Mononuclear cell (primary cell): Measurements from ENCODE around the gene DOCK2. TPM values are rescaled to one million over a fixed set of nuclear protein-coding genes. Genes with fewer than 3 reads are reported as not detected.

Source experiments
- H3K27me3 ChIP-seq: 2 replicates; pipeline ENCODE4 v1.6.0; 2011; ENCODE audit warnings: low read length, control low read depth; ENCODE audit not compliant: insufficient read depth
- H3K4me1 ChIP-seq: 2 replicates; pipeline ENCODE4 v1.5.1; 2011; ENCODE audit warnings: mild to moderate bottlenecking, low read length, control low read depth; ENCODE audit not compliant: insufficient read depth
- H3K4me3 ChIP-seq: 2 replicates; pipeline ENCODE4 v1.5.1; 2011; ENCODE audit warnings: mild to moderate bottlenecking, low read length, moderate library complexity
- H3K9me3 ChIP-seq: 2 replicates; pipeline ENCODE4 v1.5.1; 2011; ENCODE audit warnings: low read depth, mild to moderate bottlenecking, control low read depth, low read length
- total RNA-seq: library from RNA; depleted of rRNA; stranded (reverse); fragments of >200 nt; gene quantifications from one replicate; pipeline ENCODE4 v1.2.3, GENCODE V29; 2012

Gene DOCK2
- total RNA-seq, 1 donor, result 244 TPM

GRCh38 chr5:169629847-169630548, 7.1 kb upstream of the DOCK2 start:
- Histone ChIP-seq H3K9me3 (no peaks in the 10 kb centered on the region), H3K4me1 (no peaks in the 10 kb centered on the region), H3K27me3 (no peaks in the 10 kb centered on the region), H3K4me3 (no peak overlapping the region)

DNA sequence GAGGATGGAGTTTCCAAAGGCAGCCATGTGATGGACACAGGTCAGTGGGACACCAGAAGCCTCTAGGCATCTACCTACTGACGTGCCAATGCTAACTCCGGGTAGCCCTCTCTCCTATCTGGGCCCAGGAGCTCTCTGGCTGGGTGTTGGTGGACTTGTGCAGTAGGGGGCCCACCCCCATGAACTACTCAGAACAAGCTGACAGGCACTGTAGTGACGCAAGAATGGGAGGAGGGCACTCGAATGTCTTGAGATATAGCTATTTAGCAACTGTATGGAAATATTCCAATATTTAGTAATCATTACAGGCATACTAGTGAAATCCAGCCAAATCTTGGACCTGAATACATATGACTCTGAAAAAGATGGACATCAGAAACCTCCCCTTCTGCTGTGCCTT, 5.7 kb upstream of the DOCK2 start:
- H3K27me3 ChIP-seq, result no peaks in the 10 kb centered on the region
- peaks cover 5% of the 10 kb centered on the region for H3K4me1 ChIP-seq
- H3K9me3 ChIP-seq, result no peaks in the 10 kb centered on the region
- H3K4me3 ChIP-seq, result no peak overlapping the region

- H3K27me3 ChIP-seq, result no peaks in the 10 kb centered on the region
- no peak overlapping the region for H3K4me3 ChIP-seq
- no peaks in the 10 kb centered on the region for H3K9me3 ChIP-seq
- peaks cover 13% of the 10 kb centered on the region for H3K4me1 ChIP-seq
These were observed 4.1 kb upstream of the DOCK2 start for GRCh38 chr5:169632946-169633345.

- no peaks in the 10 kb centered on the region for H3K27me3 ChIP-seq
- H3K4me3 ChIP-seq, result no peak overlapping the region
- H3K4me1 ChIP-seq, result peaks cover 30% of the 10 kb centered on the region
- H3K9me3 ChIP-seq, result no peaks in the 10 kb centered on the region
These were observed 2.5 kb upstream of the DOCK2 start for GRCh38 chr5:169634606-169635005.

GRCh38 chr5:169635936-169636335, 1.1 kb upstream of the DOCK2 start:
- Histone ChIP-seq H3K9me3 (no peaks in the 10 kb centered on the region), H3K4me1 (peaks cover 42% of the 10 kb centered on the region), H3K4me3 (no peak overlapping the region), H3K27me3 (no peaks in the 10 kb centered on the region)

GRCh38 chr5:169636477-169637084, 494 bp upstream of the DOCK2 start:
- Histone ChIP-seq H3K9me3 (no peaks in the 10 kb centered on the region), H3K27me3 (no peaks in the 10 kb centered on the region), H3K4me3 (peak overlapping the region; percentile 74), H3K4me1 (peaks cover 48% of the 10 kb centered on the region)

- Histone ChIP-seq H3K4me3 (peak overlapping the region; percentile 74), H3K27me3 (no peaks in the 10 kb centered on the region), H3K4me1 (peaks cover 59% of the 10 kb centered on the region), H3K9me3 (no peaks in the 10 kb centered on the region)
These were observed 560 bp downstream of the DOCK2 start for GRCh38 chr5:169637549-169638121.

DNA sequence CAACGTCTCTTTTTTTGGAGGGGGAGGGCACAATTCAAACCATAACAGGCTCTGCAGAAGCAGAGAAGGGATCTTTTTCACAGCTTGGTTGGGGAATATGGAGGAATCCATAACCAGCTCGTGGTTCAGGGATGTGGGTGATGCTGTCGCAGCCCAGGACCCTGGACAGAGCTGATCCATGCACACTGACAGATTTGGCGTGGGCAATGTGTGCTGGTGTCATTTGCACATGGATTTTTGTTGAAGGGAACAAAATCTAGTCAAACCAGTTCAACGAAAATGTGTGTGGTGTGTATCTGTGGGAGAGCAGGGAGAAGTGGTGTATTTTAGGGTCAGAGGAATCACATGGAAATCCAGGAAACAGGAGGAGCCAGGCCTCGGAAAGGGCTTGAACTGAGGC, 4.2 kb downstream of the DOCK2 start:
- Histone ChIP-seq H3K4me3 (no peak overlapping the region), H3K27me3 (no peaks in the 10 kb centered on the region), H3K4me1 (peaks cover 74% of the 10 kb centered on the region), H3K9me3 (no peaks in the 10 kb centered on the region)

DNA sequence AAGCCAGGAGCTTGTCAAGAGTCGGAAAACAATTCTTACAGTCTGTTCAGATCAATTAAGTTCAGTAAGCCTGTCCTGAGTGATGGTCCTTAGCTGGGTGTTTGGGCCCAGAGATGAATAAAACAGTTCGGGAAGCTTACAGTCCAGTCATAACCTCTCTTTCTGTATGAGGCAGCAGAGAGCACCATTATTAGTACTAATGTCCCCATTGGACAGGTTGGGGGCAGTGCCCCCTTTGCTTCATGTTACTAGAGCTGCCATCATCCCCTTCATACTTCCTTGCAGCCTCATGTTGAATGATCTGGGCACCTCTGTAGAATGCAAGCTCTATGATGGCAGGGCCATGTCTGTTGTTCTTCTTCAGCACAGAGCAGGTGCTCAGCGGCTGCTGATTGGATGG, 9.8 kb downstream of the DOCK2 start:
- Histone ChIP-seq H3K4me1 (peaks cover 83% of the 10 kb centered on the region), H3K9me3 (no peaks in the 10 kb centered on the region), H3K4me3 (no peak overlapping the region), H3K27me3 (no peaks in the 10 kb centered on the region)

DNA sequence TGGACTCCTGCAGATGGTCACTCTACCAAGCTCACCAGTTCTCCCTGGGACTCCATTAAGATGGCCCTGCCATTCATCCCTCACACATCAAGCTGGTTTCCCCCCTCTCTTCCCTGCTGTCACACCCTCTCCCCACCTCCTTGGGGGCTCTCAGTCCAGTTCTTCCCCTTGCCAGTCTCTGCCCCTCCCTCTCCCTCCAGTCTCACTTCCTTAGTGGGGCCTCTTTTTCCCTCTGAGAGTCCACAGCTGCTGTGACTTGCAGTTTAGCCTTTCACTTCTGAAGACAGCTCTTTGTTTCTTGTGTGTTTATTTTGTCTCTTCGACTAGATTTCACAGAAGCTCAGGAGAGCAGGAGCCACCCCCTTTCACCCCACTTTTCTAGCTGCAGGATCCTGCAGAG, 10.5 kb downstream of the DOCK2 start:
- H3K4me3 ChIP-seq, result no peak overlapping the region

GRCh38 chr5:169648725-169649310, 11.7 kb downstream of the DOCK2 start:
- no peaks in the 10 kb centered on the region for H3K27me3 ChIP-seq
- peaks cover 83% of the 10 kb centered on the region for H3K4me1 ChIP-seq
- no peak overlapping the region for H3K4me3 ChIP-seq
- no peaks in the 10 kb centered on the region for H3K9me3 ChIP-seq

More for the DNA sequence above, 10.5 kb downstream of the DOCK2 start:
- Histone ChIP-seq H3K9me3 (no peaks in the 10 kb centered on the region), H3K4me1 (peaks cover 83% of the 10 kb centered on the region), H3K27me3 (no peaks in the 10 kb centered on the region)

DNA sequence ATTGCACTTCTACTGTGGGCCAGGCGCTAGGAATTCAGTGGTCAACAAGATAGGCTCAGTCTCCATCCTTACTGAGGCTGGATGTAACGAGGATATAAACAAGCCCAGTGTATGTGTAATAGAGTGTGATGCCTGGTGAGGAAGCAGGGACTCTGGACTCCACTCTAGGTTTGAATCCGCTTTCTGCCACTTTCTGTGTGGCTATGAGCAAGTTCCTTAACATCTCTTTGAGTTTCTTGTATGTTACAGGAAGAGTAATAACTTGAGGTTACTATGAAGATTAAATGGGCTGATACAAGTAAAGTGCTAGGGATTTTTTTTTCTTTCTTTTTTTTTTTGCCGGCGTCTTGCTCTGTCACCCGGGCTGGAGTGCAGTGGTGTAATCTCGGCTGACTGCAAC, 12.4 kb downstream of the DOCK2 start:
- Histone ChIP-seq H3K9me3 (no peaks in the 10 kb centered on the region), H3K27me3 (no peaks in the 10 kb centered on the region), H3K4me3 (no peak overlapping the region), H3K4me1 (peaks cover 84% of the 10 kb centered on the region)

GRCh38 chr5:169650701-169651331, 13.7 kb downstream of the DOCK2 start:
- no peak overlapping the region for H3K4me3 ChIP-seq
- no peaks in the 10 kb centered on the region for H3K27me3 ChIP-seq
- H3K4me1 ChIP-seq, result peaks cover 95% of the 10 kb centered on the region
- no peaks in the 10 kb centered on the region for H3K9me3 ChIP-seq

DNA sequence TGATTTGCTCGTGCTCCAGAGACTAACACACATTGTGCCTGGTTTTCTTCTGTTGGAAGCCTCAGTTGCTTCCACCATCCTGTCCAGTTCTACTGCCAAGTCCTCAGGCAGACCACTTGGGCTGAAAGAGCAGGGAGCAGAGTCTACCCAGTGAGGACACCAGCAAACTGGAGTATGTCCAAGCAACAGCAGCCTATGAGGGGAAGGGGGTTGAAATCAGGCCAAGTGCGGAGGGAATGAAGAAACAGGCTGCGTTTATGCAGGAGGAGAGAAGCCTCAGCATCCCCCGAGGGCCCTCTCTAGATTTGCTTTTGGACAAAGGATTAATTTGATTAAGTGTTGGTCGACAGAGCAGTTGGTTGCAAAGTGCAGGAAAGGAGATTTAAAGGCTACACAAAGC, 14.5 kb downstream of the DOCK2 start:
- Histone ChIP-seq H3K27me3 (no peaks in the 10 kb centered on the region), H3K4me1 (peaks cover 95% of the 10 kb centered on the region), H3K9me3 (no peaks in the 10 kb centered on the region), H3K4me3 (no peak overlapping the region)

DNA sequence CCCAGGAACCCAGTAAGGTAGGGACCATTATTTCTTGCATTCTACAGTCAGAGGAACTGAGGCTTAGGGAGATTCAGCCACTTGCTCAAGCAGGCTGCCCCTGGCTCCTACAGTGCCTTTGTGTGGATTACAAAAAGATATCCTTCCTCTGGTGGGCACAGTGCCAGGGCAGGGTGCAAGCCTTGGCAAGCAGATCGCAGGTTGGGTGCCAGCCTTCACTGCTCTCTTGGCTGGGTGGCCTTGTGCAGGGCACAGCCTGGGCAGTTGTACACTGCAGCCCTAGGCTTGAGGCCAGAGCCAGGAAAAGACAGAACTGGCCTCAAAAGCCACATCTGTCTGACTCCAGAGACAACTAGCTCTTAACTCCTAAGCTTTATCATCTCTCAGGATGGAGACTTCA, 15.0 kb downstream of the DOCK2 start:
- no peaks in the 10 kb centered on the region for H3K9me3 ChIP-seq
- no peak overlapping the region for H3K4me3 ChIP-seq
- no peaks in the 10 kb centered on the region for H3K27me3 ChIP-seq
- peaks cover 92% of the 10 kb centered on the region for H3K4me1 ChIP-seq
